Transverse colon (tissue), 4 donors: Measurements from ENCODE around the gene TRIM47. TPM values are rescaled to one million over a fixed set of nuclear protein-coding genes. Genes with fewer than 3 reads are reported as not detected.

Experiments used
- DNase-seq: peaks from one replicate; pipeline ENCODE4 v3.0.0-alpha.2; 2019
- H3K27ac ChIP-seq, 4 donors: fragments of 200-600 bp; sonication (generic); 2 replicates each; pipeline ENCODE4 v1.5.1; 2016 to 2018; ENCODE audit warnings: inconsistent platforms in 4 of 4
- H3K27me3 ChIP-seq: fragments of 200-600 bp; sonication (generic); 2 replicates; pipeline ENCODE4 v1.5.1; 2017; ENCODE audit warnings: inconsistent platforms
- H3K36me3 ChIP-seq, 4 donors: fragments of 200-600 bp; sonication (generic); 2 replicates each; pipeline ENCODE4 v1.5.1; 2017 to 2019; ENCODE audit warnings: inconsistent platforms in 4 of 4
- H3K4me1 ChIP-seq, 4 donors: fragments of 200-600 bp; sonication (generic); 2 replicates each; pipeline ENCODE4 v1.5.1; 2017 to 2020; ENCODE audit warnings: inconsistent platforms in 4 of 4
- H3K4me3 ChIP-seq, 4 donors: fragments of 200-600 bp; sonication (generic); 1 replicate in 1 of 4; 2 replicates in 3 of 4; pipeline versions ENCODE4 v1.5.1 to v1.6.1; 2017 to 2019; ENCODE audit warnings: inconsistent platforms in 4 of 4
- H3K9me3 ChIP-seq, 2 donors: fragments of 200-600 bp; sonication (generic); 2 replicates each; pipeline ENCODE4 v1.5.1; 2017 to 2019; ENCODE audit warnings: inconsistent platforms in 2 of 2
- CTCF ChIP-seq, 5 experiments: fragments of 200-600 bp in 3 of 5; fragments of 450-650 bp in 2 of 5; sonication (generic) in 3 of 5; IDR thresholded peaks; 1 replicate in 2 of 5; 2 replicates in 3 of 5; pipeline ENCODE4 v1.5.1; 2016 to 2017; ENCODE audit warnings: antibody characterized with exemption in 5 of 5, inconsistent platforms in 3 of 5, mild to moderate bottlenecking in 2 of 5, moderate library complexity in 1 of 5
- EP300 ChIP-seq: sonication (generic); formaldehyde crosslinking; IDR thresholded peaks from one replicate; pipeline ENCODE4 v1.6.1; 2017; ENCODE audit warnings: antibody characterized with exemption, low read depth
- POLR2A ChIP-seq: fragments of 450-650 bp; IDR thresholded peaks from one replicate; pipeline ENCODE4 v1.6.1; 2016; ENCODE audit warnings: antibody characterized with exemption, mild to moderate bottlenecking, moderate library complexity
- POLR2AphosphoS5 ChIP-seq, 3 donors: sonication (generic); formaldehyde crosslinking; IDR thresholded peaks; one replicate each; pipeline ENCODE4 v1.6.1; 2016; ENCODE audit warnings: antibody characterized with exemption in 3 of 3
- whole genome bisulfite sequencing, 2 donors: methylation state at CpG; one replicate each; pipeline ENCODE4 v1.1.5; 2018; ENCODE audit warnings: low coverage in 1 of 2; 5-methylcytosine and 5-hydroxymethylcytosine counted together
- in situ Hi-C, 4 donors: fragments of 200-750 bp; cut with MboI; loops; one replicate each; pipeline versions ENCODE4 v1.15.0 to v1.15.1; 2017; ENCODE audit warnings: low sequenced_read_pairs in 3 of 4, low pct_ligation_motif_present in 1 of 4, low pct_unique_long_range_greater_than_20kb in 1 of 4
- intact Hi-C: fragments of 100-400 bp; cut with DNase I; formaldehyde crosslinking; loops from one replicate; pipeline ENCODE4 v1.15.1; 2023; ENCODE audit warnings: low total_unique reads
- total RNA-seq, 4 donors: library from RNA; depleted of rRNA; stranded (reverse); fragments of >200 nt; gene quantifications; one replicate each; pipeline ENCODE4 v1.1.0, GENCODE V29; 2016

TRIM47 gene
- total RNA-seq, 4 donors from 2014 or later: 38.6 to 118 (median 41.0) TPM

GRCh38 chr17:75825149-75825552, 53.2 kb downstream of the TRIM47 start:
- no peak for DNase-seq
- Histone ChIP-seq H3K9me3 (no peaks in the 10 kb centered on the region), H3K36me3 (peaks cover 0 to 20% (median 4%) of the 10 kb centered on the region in 4 donors), H3K4me3 (no peak overlapping the region), H3K27ac (no peak overlapping the region), H3K4me1 (peaks cover 12 to 18% (median 12%) of the 10 kb centered on the region in 4 donors), H3K27me3 (no peaks in the 10 kb centered on the region)
- 83% methylated on average over 11 of the region's 13 CpGs; no CpG with 5 or more reads in 1 of the 2 donors for WGBS, 2 donors
- in situ Hi-C loops: no loop called here
- no peak for TF ChIP-seq CTCF (IDR thresholded peaks at IDR 0.05)
- TF ChIP-seq POLR2AphosphoS5 (IDR thresholded peaks at IDR 0.05): no peak
- TF ChIP-seq EP300: no peak
- TF ChIP-seq POLR2A: no peak
- intact Hi-C loops: loop anchor here (10.0 kb wide), 1 partner anchor 70 kb away; no protein-coding TSS in a partner anchor

GRCh38 chr17:75824666-75825065, 53.7 kb downstream of the TRIM47 start:
- H3K36me3 ChIP-seq: peaks cover 0 to 25% (median 6%) of the 10 kb centered on the region in 4 donors
- in situ Hi-C loops: no loop called here
- TF ChIP-seq POLR2A (no peak), EP300 (no peak), POLR2AphosphoS5 (IDR thresholded peaks at IDR 0.05) (no peak), CTCF (IDR thresholded peaks at IDR 0.05) (no peak)
- intact Hi-C loops: loop anchor here (10.0 kb wide), 1 partner anchor 70 kb away; no protein-coding TSS in a partner anchor
- DNase-seq: no peak
- H3K4me1 ChIP-seq: peaks cover 12 to 18% (median 12%) of the 10 kb centered on the region in 4 donors
- H3K4me3 ChIP-seq: no peak overlapping the region
- WGBS, 2 donors: 81% methylated on average over 2 of the region's 2 CpGs; no CpG with 5 or more reads in 1 of the 2 donors
- H3K9me3 ChIP-seq: no peaks in the 10 kb centered on the region
- H3K27me3 ChIP-seq: no peaks in the 10 kb centered on the region
- H3K27ac ChIP-seq: no peak overlapping the region

Other genes with a start within 250 kb of the TRIM47 start
- 10 to 100 TPM in 3 of 4 donors, not detected in 1; 31.3 to 71.4 (median 50.0) TPM for gene SMIM5, start 245.1 kb downstream of the TRIM47 start, total RNA-seq
- gene RECQL5, start 211.4 kb downstream of the TRIM47 start, total RNA-seq: 100 to 1,000 TPM in 2 of 4 donors, 10 to 100 TPM in 2; 25.1 to 129 (median 80.3) TPM
- 10 to 100 TPM; 49.0 to 83.8 (median 71.4) TPM for gene SAP30BP, start 211.2 kb downstream of the TRIM47 start, total RNA-seq
- gene ITGB4, start 157.1 kb downstream of the TRIM47 start, total RNA-seq: 100 to 1,000 TPM; 196 to 323 (median 229) TPM
- gene GALK1, start 113.4 kb downstream of the TRIM47 start, total RNA-seq: 100 to 1,000 TPM in 1 of 4 donors, 10 to 100 TPM in 1, 1 to 10 TPM in 2; 9.3 to 116 (median 30.9) TPM
- gene UNK, start 93.8 kb downstream of the TRIM47 start, total RNA-seq: 10 to 100 TPM; 24.0 to 99.1 (median 63.1) TPM
- gene UNC13D, start 34.2 kb downstream of the TRIM47 start, total RNA-seq: 10 to 100 TPM in 3 of 4 donors, 1 to 10 TPM in 1; 3.0 to 48.3 (median 16.2) TPM
- 10 to 100 TPM; 27.7 to 75.1 (median 56.8) TPM for gene WBP2, start 23.2 kb downstream of the TRIM47 start, total RNA-seq
- 10 to 100 TPM; 16.8 to 21.7 (median 20.5) TPM for gene TRIM65, start 18.4 kb upstream of the TRIM47 start, total RNA-seq
- gene MRPL38, start 26.3 kb upstream of the TRIM47 start, total RNA-seq: 100 to 1,000 TPM in 1 of 4 donors, 10 to 100 TPM in 3; 40.6 to 117 (median 48.5) TPM
- gene FBF1, start 62.5 kb upstream of the TRIM47 start, total RNA-seq: 10 to 100 TPM in 2 of 4 donors, 1 to 10 TPM in 2; 2.9 to 29.9 (median 7.9) TPM
- 100 to 1,000 TPM in 3 of 4 donors, 10 to 100 TPM in 1; 37.0 to 254 (median 212) TPM for gene ACOX1, start 100.6 kb upstream of the TRIM47 start, total RNA-seq
- gene TEN1, start 100.7 kb upstream of the TRIM47 start, total RNA-seq: 100 to 1,000 TPM in 1 of 4 donors, 10 to 100 TPM in 3; 18.7 to 137 (median 20.7) TPM
- 10 to 100 TPM in 2 of 4 donors, 1 to 10 TPM in 1, not detected in 1; 5.4 to 24.6 (median 16.9) TPM for gene CDK3, start 122.3 kb upstream of the TRIM47 start, total RNA-seq
- gene EVPL, start 148.7 kb upstream of the TRIM47 start, total RNA-seq: 10 to 100 TPM; 17.1 to 23.7 (median 20.6) TPM
- gene SRP68, start 193.9 kb upstream of the TRIM47 start, total RNA-seq: 10 to 100 TPM; 11.6 to 44.8 (median 30.4) TPM
- 1 to 10 TPM in 3 of 4 donors, not detected in 1; 1.9 to 10.0 (median 3.2) TPM for gene GALR2, start 196.2 kb upstream of the TRIM47 start, total RNA-seq
- gene ZACN, start 200.6 kb upstream of the TRIM47 start, total RNA-seq: under 1 TPM in 1 of 4 donors, not detected in 3; 0.40 TPM
- 100 to 1,000 TPM in 2 of 4 donors, 10 to 100 TPM in 2; 88.0 to 143 (median 105) TPM for gene EXOC7, start 225.2 kb upstream of the TRIM47 start, total RNA-seq